Transverse colon (tissue), 4 donors: ENCODE measurements around the gene TMEM255B. TPM values are rescaled to one million over a fixed set of nuclear protein-coding genes. Genes with fewer than 3 reads are reported as not detected.

ENCODE experiments used
- DNase-seq: peaks from one replicate; pipeline ENCODE4 v3.0.0-alpha.2; 2019
- H3K27ac ChIP-seq, 4 donors: fragments of 200-600 bp; sonication (generic); 2 replicates each; pipeline ENCODE4 v1.5.1; 2016 to 2018; ENCODE audit warnings: inconsistent platforms in 4 of 4
- H3K27me3 ChIP-seq: fragments of 200-600 bp; sonication (generic); 2 replicates; pipeline ENCODE4 v1.5.1; 2017; ENCODE audit warnings: inconsistent platforms
- H3K36me3 ChIP-seq, 4 donors: fragments of 200-600 bp; sonication (generic); 2 replicates each; pipeline ENCODE4 v1.5.1; 2017 to 2019; ENCODE audit warnings: inconsistent platforms in 4 of 4
- H3K4me1 ChIP-seq, 4 donors: fragments of 200-600 bp; sonication (generic); 2 replicates each; pipeline ENCODE4 v1.5.1; 2017 to 2020; ENCODE audit warnings: inconsistent platforms in 4 of 4
- H3K4me3 ChIP-seq, 4 donors: fragments of 200-600 bp; sonication (generic); 1 replicate in 1 of 4; 2 replicates in 3 of 4; pipeline versions ENCODE4 v1.5.1 to v1.6.1; 2017 to 2019; ENCODE audit warnings: inconsistent platforms in 4 of 4
- H3K9me3 ChIP-seq, 2 donors: fragments of 200-600 bp; sonication (generic); 2 replicates each; pipeline ENCODE4 v1.5.1; 2017 to 2019; ENCODE audit warnings: inconsistent platforms in 2 of 2
- EP300 ChIP-seq: sonication (generic); formaldehyde crosslinking; IDR thresholded peaks from one replicate; pipeline ENCODE4 v1.6.1; 2017; ENCODE audit warnings: antibody characterized with exemption, low read depth
- POLR2A ChIP-seq: fragments of 450-650 bp; IDR thresholded peaks from one replicate; pipeline ENCODE4 v1.6.1; 2016; ENCODE audit warnings: antibody characterized with exemption, mild to moderate bottlenecking, moderate library complexity
- POLR2AphosphoS5 ChIP-seq, 3 donors: sonication (generic); formaldehyde crosslinking; IDR thresholded peaks; one replicate each; pipeline ENCODE4 v1.6.1; 2016; ENCODE audit warnings: antibody characterized with exemption in 3 of 3
- WGBS, 2 donors: methylation state at CpG; one replicate each; pipeline ENCODE4 v1.1.5; 2018; ENCODE audit warnings: low coverage in 1 of 2; 5-methylcytosine and 5-hydroxymethylcytosine counted together
- in situ Hi-C, 4 donors: fragments of 200-750 bp; cut with MboI; loops; one replicate each; pipeline versions ENCODE4 v1.15.0 to v1.15.1; 2017; ENCODE audit warnings: low sequenced_read_pairs in 3 of 4, low pct_ligation_motif_present in 1 of 4, low pct_unique_long_range_greater_than_20kb in 1 of 4
- intact Hi-C: fragments of 100-400 bp; cut with DNase I; formaldehyde crosslinking; loops from one replicate; pipeline ENCODE4 v1.15.1; 2023; ENCODE audit warnings: low total_unique reads
- total RNA-seq, 4 donors: library from RNA; depleted of rRNA; stranded (reverse); fragments of >200 nt; gene quantifications; one replicate each; pipeline ENCODE4 v1.1.0, GENCODE V29; 2016
- TF ChIP-seq, protein P1 (sequence below), 5 experiments: fragments of 200-600 bp in 3 of 5; fragments of 450-650 bp in 2 of 5; sonication (generic) in 3 of 5; IDR thresholded peaks; 1 replicate in 2 of 5; 2 replicates in 3 of 5; pipeline ENCODE4 v1.5.1; 2016 to 2017; ENCODE audit warnings: antibody characterized with exemption in 5 of 5, inconsistent platforms in 3 of 5, mild to moderate bottlenecking in 2 of 5, moderate library complexity in 1 of 5

Gene TMEM255B
- total RNA-seq, 4 donors from 2014 or later: 0.79 to 27.7 (median 9.4) TPM

DNA sequence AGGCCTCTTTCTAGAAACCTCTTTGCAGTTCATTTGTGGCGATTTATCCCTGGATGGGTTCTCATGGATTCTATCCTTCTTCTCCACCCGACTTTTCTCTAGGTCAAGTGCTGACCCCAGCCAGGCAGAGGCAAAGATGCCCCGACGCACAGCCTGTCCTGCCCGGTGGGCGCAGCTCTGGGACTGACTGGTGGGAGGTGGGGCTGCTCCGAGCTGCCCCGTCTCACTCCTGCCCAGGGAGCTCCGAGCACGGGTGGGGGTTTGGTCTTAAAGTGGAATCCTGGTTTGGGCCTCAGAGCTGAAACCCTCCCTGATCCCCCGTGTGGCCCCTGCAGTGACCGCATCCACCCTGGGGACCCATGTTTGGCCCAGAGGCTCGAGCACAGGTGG lies 60.3 kb downstream of the TMEM255B start:
- 85% methylated on average over 13 of the region's 13 CpGs; no CpG with 5 or more reads in 1 of the 2 donors for WGBS, 2 donors
- Histone ChIP-seq H3K4me1 (peaks cover 9 to 24% (median 19%) of the 10 kb centered on the region in 4 donors), H3K27ac (no peak overlapping the region), H3K36me3 (no peaks in the 10 kb centered on the region), H3K4me3 (no peak overlapping the region), H3K9me3 (no peaks in the 10 kb centered on the region), H3K27me3 (no peaks in the 10 kb centered on the region)
- no peak for DNase-seq
- intact Hi-C loops (no loop called here), in situ Hi-C loops (no loop called here)
- TF ChIP-seq EP300 (no peak), POLR2A (no peak), POLR2AphosphoS5 (IDR thresholded peaks at IDR 0.05) (no peak)
- TF ChIP-seq, protein P1, sequence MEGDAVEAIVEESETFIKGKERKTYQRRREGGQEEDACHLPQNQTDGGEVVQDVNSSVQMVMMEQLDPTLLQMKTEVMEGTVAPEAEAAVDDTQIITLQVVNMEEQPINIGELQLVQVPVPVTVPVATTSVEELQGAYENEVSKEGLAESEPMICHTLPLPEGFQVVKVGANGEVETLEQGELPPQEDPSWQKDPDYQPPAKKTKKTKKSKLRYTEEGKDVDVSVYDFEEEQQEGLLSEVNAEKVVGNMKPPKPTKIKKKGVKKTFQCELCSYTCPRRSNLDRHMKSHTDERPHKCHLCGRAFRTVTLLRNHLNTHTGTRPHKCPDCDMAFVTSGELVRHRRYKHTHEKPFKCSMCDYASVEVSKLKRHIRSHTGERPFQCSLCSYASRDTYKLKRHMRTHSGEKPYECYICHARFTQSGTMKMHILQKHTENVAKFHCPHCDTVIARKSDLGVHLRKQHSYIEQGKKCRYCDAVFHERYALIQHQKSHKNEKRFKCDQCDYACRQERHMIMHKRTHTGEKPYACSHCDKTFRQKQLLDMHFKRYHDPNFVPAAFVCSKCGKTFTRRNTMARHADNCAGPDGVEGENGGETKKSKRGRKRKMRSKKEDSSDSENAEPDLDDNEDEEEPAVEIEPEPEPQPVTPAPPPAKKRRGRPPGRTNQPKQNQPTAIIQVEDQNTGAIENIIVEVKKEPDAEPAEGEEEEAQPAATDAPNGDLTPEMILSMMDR (IDR thresholded peaks at IDR 0.05): no peak

DNA sequence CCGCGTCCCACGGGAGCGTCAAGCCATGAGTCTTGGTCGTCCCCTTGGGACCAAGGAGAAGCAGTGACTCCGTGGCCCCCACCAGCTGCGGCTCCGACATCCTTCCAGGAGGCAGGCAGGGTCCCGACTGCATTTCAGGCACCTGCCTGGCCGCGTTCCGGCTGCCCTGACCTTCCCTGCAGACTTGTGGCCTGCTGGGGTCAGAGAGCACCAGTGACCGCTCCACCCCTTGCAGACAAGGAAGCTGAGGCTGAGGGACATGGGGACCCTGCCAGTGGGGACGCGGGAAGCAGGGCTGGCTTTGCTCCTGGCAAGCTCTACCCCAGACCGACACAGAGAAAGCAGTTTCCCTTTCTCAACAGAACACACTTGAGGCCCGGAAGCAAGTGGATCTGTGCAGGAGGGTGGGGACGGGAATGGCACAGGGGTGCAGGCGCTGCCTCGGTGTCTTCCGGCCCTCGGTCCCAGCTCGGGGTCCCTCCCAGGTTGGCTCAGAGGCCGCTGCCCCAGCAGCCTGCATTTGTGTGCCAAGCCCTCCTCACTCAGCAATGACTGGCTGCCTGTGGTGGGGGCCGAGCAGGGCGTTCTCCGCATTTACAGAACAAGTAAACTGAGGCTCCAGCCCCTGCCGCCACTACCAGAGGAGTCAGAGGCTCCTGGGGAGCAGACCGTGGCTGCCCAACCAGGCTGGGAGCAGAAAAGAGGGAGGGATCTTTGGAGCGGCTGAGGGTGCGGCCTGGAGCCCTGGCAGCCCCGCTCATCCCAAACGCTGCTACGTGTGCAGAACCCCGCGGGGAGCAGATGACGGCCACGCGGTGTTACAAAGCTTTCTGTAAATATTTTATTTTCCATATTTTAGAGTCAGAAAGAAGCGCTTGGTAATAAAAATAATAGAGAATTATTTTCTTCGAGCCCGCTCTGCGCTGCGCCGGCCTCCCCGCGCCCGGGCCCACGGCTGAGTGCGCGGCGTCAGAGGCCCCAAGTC lies 61.0 kb downstream of the TMEM255B start:
- TF ChIP-seq, protein P1 (IDR thresholded peaks at IDR 0.05): no peak
- TF ChIP-seq POLR2A (no peak), POLR2AphosphoS5 (IDR thresholded peaks at IDR 0.05) (no peak)
- intact Hi-C loops: no loop called here

DNA sequence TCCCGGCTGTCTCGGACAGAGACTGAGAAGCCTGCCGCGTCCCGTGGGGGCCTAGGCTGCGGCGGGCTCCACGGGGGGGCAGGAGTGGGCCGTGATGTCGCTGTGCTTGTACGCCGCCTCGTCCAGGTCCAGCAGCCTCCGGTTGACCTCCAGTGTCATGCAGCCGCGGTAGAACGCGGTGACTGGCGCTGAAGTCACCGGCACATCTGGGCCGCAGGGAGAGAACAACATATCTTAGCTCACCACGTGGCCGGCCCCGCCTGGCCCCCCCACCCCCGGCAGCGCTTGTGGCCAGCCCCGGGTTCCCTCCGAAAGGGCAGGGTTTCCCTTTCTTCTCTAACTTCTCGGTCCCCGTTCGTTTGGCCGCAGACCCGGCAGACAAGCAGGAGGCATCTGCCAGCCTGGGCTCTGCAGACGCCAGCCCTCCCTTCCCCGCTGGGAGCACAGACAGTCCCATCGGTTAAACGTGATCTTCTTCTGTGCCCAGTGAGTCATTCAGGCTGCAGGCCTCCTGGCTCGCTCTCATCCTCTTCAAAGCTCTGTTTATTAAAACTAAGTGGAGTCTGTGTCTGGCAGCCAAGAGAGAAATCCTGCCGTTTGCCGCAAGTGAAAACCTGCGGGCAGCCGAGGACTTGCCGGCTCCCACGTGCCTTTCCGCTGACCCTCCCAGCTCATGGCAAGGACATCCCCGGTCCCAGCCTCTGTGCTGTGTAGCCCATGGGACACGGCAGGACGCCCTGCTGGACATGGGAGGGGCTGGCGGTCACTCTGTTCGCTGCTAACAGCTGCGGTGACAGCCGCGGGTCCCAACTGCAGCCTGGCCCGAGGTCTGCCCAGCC lies 62.0 kb downstream of the TMEM255B start:
- 68% methylated on average over 53 of the region's 54 CpGs; no CpG with 5 or more reads in 1 of the 2 donors for WGBS, 2 donors
- in situ Hi-C loops: loop anchor here in 1 of 4 donors (10.0 kb wide), 1 partner anchor 124 kb away; no protein-coding TSS in a partner anchor
- H3K9me3 ChIP-seq: no peaks in the 10 kb centered on the region
- H3K36me3 ChIP-seq: no peaks in the 10 kb centered on the region
- peak; percentile 63 for DNase-seq
- intact Hi-C loops: no loop called here
- peak; percentile 61 to 75 (median 63) for TF ChIP-seq POLR2AphosphoS5 (IDR thresholded peaks at IDR 0.05)
- TF ChIP-seq POLR2A: no peak
- TF ChIP-seq, protein P1 (IDR thresholded peaks at IDR 0.05): no peak
- TF ChIP-seq EP300: no peak
- peak overlapping the region in 1 of 4 donors; percentile 11 for H3K4me3 ChIP-seq
- peak overlapping the region; percentile 61 to 79 (median 72) for H3K27ac ChIP-seq
- peaks cover 9 to 24% (median 19%) of the 10 kb centered on the region in 4 donors for H3K4me1 ChIP-seq
- H3K27me3 ChIP-seq: no peaks in the 10 kb centered on the region

More for the DNA sequence above, 61.0 kb downstream of the TMEM255B start:
- peaks cover 9 to 24% (median 19%) of the 10 kb centered on the region in 4 donors for H3K4me1 ChIP-seq
- in situ Hi-C loops: loop anchor here in 1 of 4 donors (10.0 kb wide), 1 partner anchor 125 kb away; no protein-coding TSS in a partner anchor
- no peaks in the 10 kb centered on the region for H3K9me3 ChIP-seq
- no peak overlapping the region for H3K4me3 ChIP-seq
- peak overlapping the region; percentile 61 to 79 (median 72) for H3K27ac ChIP-seq
- no peak for DNase-seq
- no peaks in the 10 kb centered on the region for H3K27me3 ChIP-seq
- H3K36me3 ChIP-seq: no peaks in the 10 kb centered on the region
- WGBS, 2 donors: 80 to 96% methylated on average over 10 to 49 of the region's 52 CpGs
